ENCODE data around the gene DAZAP2. TPM values are rescaled to one million over a fixed set of nuclear protein-coding genes. Genes with fewer than 3 reads are reported as not detected.

Gene DAZAP2
- total RNA-seq, 2 donors from 2014 or later: 208 to 344 TPM

DNA sequence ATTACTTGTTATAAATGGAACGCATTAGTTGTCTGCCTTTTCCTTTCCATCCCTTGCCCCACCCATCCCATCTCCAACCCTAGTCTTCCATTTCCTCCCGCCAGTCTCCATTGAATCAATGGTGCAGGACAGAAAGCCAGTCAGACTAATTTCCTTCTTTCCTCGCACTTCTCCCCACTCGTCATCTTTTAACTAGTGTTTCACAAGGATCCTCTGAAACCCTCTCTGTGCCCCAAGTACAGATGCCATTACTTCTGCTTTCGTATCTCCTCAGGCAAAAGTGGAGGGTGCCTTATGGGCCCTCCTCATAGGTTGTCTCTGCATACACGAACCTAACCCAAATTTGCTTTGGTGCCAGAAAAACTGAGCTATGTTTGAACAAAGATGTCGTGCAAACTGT lies 4.2 kb downstream of the DAZAP2 start:
- ATAC-seq (ENCODE audit: insufficient number of reproducible peaks, low FRiP score, low read depth) (no peak), DNase-seq (ENCODE audit: low spot score) (no peak)
- Histone ChIP-seq H3K27me3 (replicated peaks; ENCODE audit: insufficient read depth) (no peaks in the 10 kb centered on the region), H3K27ac (no peak overlapping the region), H3K4me1 (ENCODE audit: control insufficient read depth in 1 of 2, low read depth in 2 of 2) (peaks cover 22 to 23% of the 10 kb centered on the region in 2 donors), H3K36me3 (peaks cover 16% of the 10 kb centered on the region), H3K4me3 (no peak overlapping the region), H3K9me3 (no peaks in the 10 kb centered on the region)
- TF ChIP-seq, protein P1, sequence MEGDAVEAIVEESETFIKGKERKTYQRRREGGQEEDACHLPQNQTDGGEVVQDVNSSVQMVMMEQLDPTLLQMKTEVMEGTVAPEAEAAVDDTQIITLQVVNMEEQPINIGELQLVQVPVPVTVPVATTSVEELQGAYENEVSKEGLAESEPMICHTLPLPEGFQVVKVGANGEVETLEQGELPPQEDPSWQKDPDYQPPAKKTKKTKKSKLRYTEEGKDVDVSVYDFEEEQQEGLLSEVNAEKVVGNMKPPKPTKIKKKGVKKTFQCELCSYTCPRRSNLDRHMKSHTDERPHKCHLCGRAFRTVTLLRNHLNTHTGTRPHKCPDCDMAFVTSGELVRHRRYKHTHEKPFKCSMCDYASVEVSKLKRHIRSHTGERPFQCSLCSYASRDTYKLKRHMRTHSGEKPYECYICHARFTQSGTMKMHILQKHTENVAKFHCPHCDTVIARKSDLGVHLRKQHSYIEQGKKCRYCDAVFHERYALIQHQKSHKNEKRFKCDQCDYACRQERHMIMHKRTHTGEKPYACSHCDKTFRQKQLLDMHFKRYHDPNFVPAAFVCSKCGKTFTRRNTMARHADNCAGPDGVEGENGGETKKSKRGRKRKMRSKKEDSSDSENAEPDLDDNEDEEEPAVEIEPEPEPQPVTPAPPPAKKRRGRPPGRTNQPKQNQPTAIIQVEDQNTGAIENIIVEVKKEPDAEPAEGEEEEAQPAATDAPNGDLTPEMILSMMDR (IDR thresholded peaks at IDR 0.05): no peak

DNA sequence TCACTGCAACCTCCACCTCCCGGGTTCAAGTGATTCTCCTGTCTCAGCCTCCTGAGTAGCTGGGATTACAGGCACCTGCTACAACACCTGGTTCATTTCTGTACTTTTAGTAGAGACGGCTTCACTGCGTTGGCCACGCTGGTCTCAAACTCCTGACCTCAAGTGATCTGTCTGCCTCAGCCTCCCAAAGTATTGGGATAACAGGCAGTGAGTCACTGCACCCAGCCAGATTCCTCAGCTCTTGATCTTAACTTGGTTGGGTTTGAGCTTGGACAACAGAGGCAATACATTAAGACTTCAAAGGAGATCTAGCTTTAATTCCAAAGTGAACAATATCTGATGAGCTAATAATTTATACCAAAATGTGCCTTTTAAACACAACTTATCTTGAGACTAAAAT lies 5.6 kb downstream of the DAZAP2 start:
- peaks cover 16% of the 10 kb centered on the region for H3K36me3 ChIP-seq
- H3K4me1 ChIP-seq (ENCODE audit: control insufficient read depth in 1 of 2, low read depth in 2 of 2): peaks cover 19 to 22% of the 10 kb centered on the region in 2 donors

DNA sequence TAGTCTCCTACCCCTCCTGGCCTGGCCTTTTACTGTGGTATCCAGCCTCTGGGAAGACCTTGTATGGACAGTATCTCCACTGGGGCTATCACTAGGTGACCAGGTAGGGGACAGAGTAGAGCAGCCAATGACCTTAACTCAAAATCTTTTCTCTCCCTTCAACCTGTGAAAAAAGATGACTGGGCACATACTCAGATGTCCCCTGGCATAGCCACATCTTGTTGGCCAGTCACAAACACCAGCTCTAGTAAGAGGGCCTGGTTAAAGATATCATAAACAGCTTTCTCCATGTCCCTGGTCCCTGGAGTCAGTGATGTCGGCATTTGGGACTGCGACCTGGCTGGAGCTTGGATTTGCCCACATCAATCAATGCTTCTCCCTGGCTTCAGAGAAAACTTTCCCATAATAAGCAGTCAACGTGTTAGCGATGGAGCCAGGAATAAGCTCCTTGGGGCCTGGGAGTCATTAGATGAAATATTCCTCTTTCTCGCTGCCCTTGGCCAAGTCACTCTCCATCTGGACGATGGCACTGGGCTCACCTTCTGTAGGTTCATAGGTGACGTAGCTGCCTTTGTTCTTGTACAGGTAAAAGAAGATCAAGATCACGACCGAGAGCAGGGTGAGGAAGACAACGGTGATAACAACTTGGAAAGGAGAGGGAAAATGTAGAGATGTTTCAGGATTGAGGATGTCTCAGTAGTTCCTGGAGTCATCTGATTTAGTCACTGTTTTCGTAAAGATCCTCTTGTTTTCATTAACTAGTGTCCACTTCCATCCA lies 7.0 kb downstream of the DAZAP2 start:
- no peaks in the 10 kb centered on the region for H3K9me3 ChIP-seq
- peak overlapping the region in 1 of 2 donors; percentile 5 for H3K27ac ChIP-seq
- DNase-seq (ENCODE audit: low spot score) (no peak), ATAC-seq (ENCODE audit: insufficient number of reproducible peaks, low FRiP score, low read depth) (no peak)
- no peaks in the 10 kb centered on the region for H3K27me3 ChIP-seq (replicated peaks; ENCODE audit: insufficient read depth)
- H3K4me3 ChIP-seq: no peak overlapping the region
- TF ChIP-seq, protein P1 (IDR thresholded peaks at IDR 0.05): no peak
- H3K4me1 ChIP-seq (ENCODE audit: control insufficient read depth in 1 of 2, low read depth in 2 of 2): peaks cover 9 to 13% of the 10 kb centered on the region in 2 donors
- H3K36me3 ChIP-seq: peaks cover 14% of the 10 kb centered on the region

More for the DNA sequence above, 5.6 kb downstream of the DAZAP2 start:
- Histone ChIP-seq H3K4me3 (no peak overlapping the region), H3K27me3 (replicated peaks; ENCODE audit: insufficient read depth) (no peaks in the 10 kb centered on the region), H3K27ac (no peak overlapping the region), H3K9me3 (no peaks in the 10 kb centered on the region)
- ATAC-seq (ENCODE audit: insufficient number of reproducible peaks, low FRiP score, low read depth) (no peak), DNase-seq (ENCODE audit: low spot score) (no peak)
- TF ChIP-seq, protein P1 (IDR thresholded peaks at IDR 0.05): no peak

DNA sequence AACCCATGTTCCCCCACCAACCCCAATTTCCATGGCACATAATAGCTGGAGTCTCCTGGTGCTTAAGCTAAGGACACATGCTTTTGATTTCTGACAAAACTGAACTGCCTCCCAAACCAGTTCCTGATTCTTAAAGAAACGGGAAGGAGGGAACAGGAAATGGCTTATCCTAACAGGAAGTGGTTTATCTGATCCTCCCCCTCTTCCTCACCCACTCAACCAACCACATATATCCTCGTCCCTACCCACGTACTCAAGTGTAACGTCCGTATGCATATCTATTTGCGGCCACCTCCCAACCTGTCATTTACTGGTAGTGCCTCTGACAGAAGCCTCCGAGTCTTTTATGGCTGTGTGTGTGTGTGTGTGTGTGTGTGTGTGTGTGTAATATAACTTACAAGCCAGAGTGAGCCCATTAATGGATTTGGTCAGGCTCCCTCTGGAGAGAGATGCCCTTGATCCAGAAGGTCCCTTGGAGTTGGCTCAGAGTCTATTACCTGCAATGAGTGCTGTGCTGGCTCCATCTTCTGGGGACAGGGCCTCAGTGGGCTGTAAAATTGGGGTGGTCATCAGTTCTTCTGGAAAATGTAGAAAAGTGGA lies 7.7 kb downstream of the DAZAP2 start:
- peak overlapping the region in 1 of 2 donors; percentile 5 for H3K27ac ChIP-seq
- H3K9me3 ChIP-seq: no peaks in the 10 kb centered on the region

More for the DNA sequence above, 7.7 kb downstream of the DAZAP2 start:
- TF ChIP-seq, protein P1 (IDR thresholded peaks at IDR 0.05): no peak
- ATAC-seq (ENCODE audit: insufficient number of reproducible peaks, low FRiP score, low read depth) (no peak), DNase-seq (ENCODE audit: low spot score) (no peak)
- H3K27me3 ChIP-seq (replicated peaks; ENCODE audit: insufficient read depth): no peaks in the 10 kb centered on the region
- H3K4me1 ChIP-seq (ENCODE audit: control insufficient read depth in 1 of 2, low read depth in 2 of 2): peaks cover 2 to 6% of the 10 kb centered on the region in 2 donors
- H3K4me3 ChIP-seq: no peak overlapping the region
- peaks cover 8% of the 10 kb centered on the region for H3K36me3 ChIP-seq
